ENCODE measurements around the gene AP5B1.

The AP5B1 gene

GRCh38 chr11:65785319-65786007, 4.7 kb upstream of the AP5B1 start:
- Histone ChIP-seq H3K4me1 (ENCODE audit: insufficient read depth, low read length, severe bottlenecking) (peaks cover 15% of the 10 kb centered on the region), H3K9me3 (ENCODE audit: low read length) (no peaks in the 10 kb centered on the region), H3K9ac (ENCODE audit: low read length) (no peak overlapping the region), H3K4me3 (ENCODE audit: low read depth, low read length, poor library complexity, severe bottlenecking) (no peak overlapping the region), H3K27me3 (ENCODE audit: insufficient read depth, low read length) (peaks cover 20% of the 10 kb centered on the region; the same call in 1 of the 2 replicates), H2AFZ (ENCODE audit: low read length) (no peak overlapping the region), H3K36me3 (ENCODE audit: insufficient read depth, low read length) (no peaks in the 10 kb centered on the region), H3K9me2 (ENCODE audit: low read depth, low read length) (no peaks in the 10 kb centered on the region), H4K20me1 (ENCODE audit: insufficient read depth, low read length) (no peaks in the 10 kb centered on the region), H3F3A (ENCODE audit: insufficient read depth, low read length) (no peaks in the 10 kb centered on the region), H3K27ac (ENCODE audit: low read depth, low read length, poor library complexity, severe bottlenecking) (no peak overlapping the region), H3K79me2 (ENCODE audit: insufficient read depth, low read length) (no peaks in the 10 kb centered on the region), H3K4me2 (ENCODE audit: low read length) (no peak overlapping the region)
- no peak for TF ChIP-seq EZH2 (IDR thresholded peaks at IDR 0.05; ENCODE audit: borderline replicate concordance, low read length)
- TF ChIP-seq CTCF (IDR thresholded peaks at IDR 0.05; ENCODE audit: low read length) = no peak

GRCh38 chr11:65782816-65783228, 2.0 kb upstream of the AP5B1 start:
- Histone ChIP-seq H3K79me2 (ENCODE audit: insufficient read depth, low read length) (no peaks in the 10 kb centered on the region), H3K9me3 (ENCODE audit: low read length) (no peaks in the 10 kb centered on the region), H3F3A (ENCODE audit: insufficient read depth, low read length) (no peaks in the 10 kb centered on the region), H3K27ac (ENCODE audit: low read depth, low read length, poor library complexity, severe bottlenecking) (no peak overlapping the region), H4K20me1 (ENCODE audit: insufficient read depth, low read length) (no peaks in the 10 kb centered on the region), H3K4me2 (ENCODE audit: low read length) (no peak overlapping the region), H3K4me1 (ENCODE audit: insufficient read depth, low read length, severe bottlenecking) (peaks cover 13% of the 10 kb centered on the region), H2AFZ (ENCODE audit: low read length) (no peak overlapping the region), H3K36me3 (ENCODE audit: insufficient read depth, low read length) (peaks cover 13% of the 10 kb centered on the region), H3K9me2 (ENCODE audit: low read depth, low read length) (no peaks in the 10 kb centered on the region), H3K9ac (ENCODE audit: low read length) (no peak overlapping the region), H3K27me3 (ENCODE audit: insufficient read depth, low read length) (peaks cover 8% of the 10 kb centered on the region; the same call in 1 of the 2 replicates), H3K4me3 (ENCODE audit: low read depth, low read length, poor library complexity, severe bottlenecking) (no peak overlapping the region)
- TF ChIP-seq CTCF (IDR thresholded peaks at IDR 0.05; ENCODE audit: low read length) (no peak), EZH2 (IDR thresholded peaks at IDR 0.05; ENCODE audit: borderline replicate concordance, low read length) (no peak)

- Histone ChIP-seq H3K4me3 (ENCODE audit: low read depth, low read length, poor library complexity, severe bottlenecking) (no peak overlapping the region), H3K9me3 (ENCODE audit: low read length) (no peaks in the 10 kb centered on the region), H3K4me1 (ENCODE audit: insufficient read depth, low read length, severe bottlenecking) (peaks cover 9% of the 10 kb centered on the region), H3K9me2 (ENCODE audit: low read depth, low read length) (no peaks in the 10 kb centered on the region), H3F3A (ENCODE audit: insufficient read depth, low read length) (no peaks in the 10 kb centered on the region), H3K4me2 (ENCODE audit: low read length) (no peak overlapping the region), H2AFZ (ENCODE audit: low read length) (no peak overlapping the region), H4K20me1 (ENCODE audit: insufficient read depth, low read length) (no peaks in the 10 kb centered on the region), H3K79me2 (ENCODE audit: insufficient read depth, low read length) (no peaks in the 10 kb centered on the region), H3K27me3 (ENCODE audit: insufficient read depth, low read length) (peaks cover 5% of the 10 kb centered on the region; the same call in 1 of the 2 replicates), H3K9ac (ENCODE audit: low read length) (no peak overlapping the region), H3K27ac (ENCODE audit: low read depth, low read length, poor library complexity, severe bottlenecking) (no peak overlapping the region), H3K36me3 (ENCODE audit: insufficient read depth, low read length) (peaks cover 13% of the 10 kb centered on the region)
- TF ChIP-seq CTCF (IDR thresholded peaks at IDR 0.05; ENCODE audit: low read length) (no peak), EZH2 (IDR thresholded peaks at IDR 0.05; ENCODE audit: borderline replicate concordance, low read length) (no peak)
These were observed 1.4 kb upstream of the AP5B1 start for GRCh38 chr11:65781962-65782815.

Data from OCI-LY1 (cell line).